Germinal center (tissue), 1 donor: ENCODE results near the gene CCDC50.
A peak's percentile ranks its signal among the peaks of the same experiment; 100 is the strongest.

Experiments used
- DNase-seq: peaks from one replicate; pipeline ENCODE4 v3.0.0; 2012; ENCODE audit warnings: mixed read lengths, low spot score

CCDC50 gene

DNA sequence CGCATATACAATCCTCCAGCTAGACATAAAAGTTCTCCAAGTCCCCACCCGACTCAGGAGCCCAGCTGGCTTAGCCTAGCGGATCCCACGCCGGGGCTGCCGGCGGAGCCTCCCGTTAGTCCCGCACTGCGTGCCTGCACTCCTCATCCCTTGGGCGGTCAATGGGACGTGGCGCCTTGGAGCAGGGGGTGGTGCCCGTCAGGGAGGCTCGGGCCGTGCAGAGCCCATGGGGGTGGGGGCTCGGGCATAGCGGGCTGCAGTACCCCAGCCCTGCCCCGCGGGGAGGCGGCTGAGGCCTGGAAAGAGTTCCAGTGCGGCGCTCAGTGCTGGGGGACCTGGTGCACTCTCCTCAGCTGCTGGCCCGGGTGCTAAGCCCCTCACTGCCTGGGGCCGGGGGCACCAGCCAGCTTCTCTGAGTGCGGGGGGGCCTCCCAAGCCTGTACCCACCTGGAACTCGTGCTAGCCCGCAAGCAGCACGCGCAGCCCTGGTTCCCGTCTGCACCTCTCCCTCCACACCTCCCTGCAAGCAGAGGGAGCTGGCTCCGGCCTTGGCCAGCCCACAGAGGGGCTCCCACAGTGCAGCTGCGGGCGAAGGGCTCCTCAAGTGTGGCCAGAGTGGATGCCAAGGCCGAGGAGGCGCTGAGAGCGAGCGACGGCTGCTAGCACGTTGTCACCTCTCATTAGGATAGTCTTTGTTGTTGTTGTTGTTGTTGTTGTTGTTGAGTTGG is 12.2 kb upstream of the CCDC50 start:
- no peak for DNase-seq

DNA sequence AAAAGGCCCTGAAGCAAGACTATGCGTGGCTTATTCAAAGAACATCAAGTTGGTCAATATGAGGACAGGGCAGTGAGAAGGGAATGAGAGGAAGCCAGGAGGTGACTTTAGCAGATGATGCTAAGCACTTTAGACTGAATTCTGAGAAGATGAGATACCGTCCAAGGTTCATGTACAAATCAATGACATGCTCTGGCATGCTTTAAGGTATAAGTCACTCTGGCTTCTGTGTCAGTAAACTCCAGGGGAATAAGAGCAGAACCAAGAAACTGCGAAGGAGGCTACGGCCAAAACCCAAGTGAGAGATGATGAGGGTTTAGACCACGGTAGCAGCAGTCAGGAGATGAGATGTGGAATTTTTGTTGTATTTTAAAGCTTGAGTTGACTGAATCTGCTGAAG is 8.9 kb upstream of the CCDC50 start:
- DNase-seq: no peak

DNA sequence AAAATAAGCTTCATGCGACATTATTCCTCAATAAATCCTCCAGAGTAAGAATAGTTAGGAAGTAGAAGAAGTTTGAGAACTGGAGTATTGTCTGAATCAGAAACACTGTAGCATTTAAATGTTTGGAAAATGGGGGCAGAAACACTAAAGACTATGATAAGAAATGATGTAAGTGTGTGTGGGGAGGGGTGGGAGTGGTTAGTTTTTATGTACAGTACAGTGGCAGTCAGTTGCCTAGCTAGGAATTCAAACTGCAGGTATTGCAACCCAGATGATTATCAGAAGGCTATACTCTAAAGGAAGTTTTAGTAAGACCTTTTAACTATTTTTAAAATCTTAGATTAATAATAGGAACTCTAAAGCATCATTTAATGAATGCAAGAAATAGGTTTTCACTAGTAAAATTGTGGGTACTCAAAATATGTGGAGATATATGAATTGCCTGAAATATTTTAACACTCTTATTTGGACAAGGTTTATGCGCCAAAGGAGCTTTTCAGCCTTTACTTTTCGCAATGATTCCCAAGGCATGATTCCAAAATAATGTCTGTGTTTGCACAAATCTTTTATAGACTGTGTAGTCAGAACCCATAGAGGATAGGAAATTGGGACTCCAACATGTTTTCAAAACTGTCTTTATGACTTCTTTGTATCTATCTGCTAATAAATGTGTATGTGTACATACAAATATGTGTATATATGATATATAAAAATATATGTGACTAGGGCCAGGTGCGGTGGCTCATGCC is 8.0 kb upstream of the CCDC50 start:
- no peak for DNase-seq

DNA sequence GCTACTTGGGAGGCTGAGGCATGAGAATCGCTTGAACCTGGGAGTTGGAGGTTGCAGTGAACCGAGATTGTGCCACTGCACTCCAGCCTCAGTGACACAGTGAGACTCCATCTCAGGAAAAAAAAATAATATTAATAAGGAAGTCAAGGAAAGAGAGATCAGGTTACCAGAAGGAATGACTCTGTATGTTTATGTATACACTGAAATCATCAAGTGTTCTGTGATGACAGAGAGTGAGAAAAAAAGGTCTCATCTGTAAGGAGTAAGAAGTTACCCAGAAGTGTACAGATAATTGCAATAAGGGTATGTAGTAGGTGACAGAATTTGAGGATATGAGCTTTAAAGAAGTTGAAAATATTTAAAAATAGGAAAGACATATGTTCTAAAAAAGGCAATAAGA is 4.3 kb upstream of the CCDC50 start:
- no peak for DNase-seq

DNA sequence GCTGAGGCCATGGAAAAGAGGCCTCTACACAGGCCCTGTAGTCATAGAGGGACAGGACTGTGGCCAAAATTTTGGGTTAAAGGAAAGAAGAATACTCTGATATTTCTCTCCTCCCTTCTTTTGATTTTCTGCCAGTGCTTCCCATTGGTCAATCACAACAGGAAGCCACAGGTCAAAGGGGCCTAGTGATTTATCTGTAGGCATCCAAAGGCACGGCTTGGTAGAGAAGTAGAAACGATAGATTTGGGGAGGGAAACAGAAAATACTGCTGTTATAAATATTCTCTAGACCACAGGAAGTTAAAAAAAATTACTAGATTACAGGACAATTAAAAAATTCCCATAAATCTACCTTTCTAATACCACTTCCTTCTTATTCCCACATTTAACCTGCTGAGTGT is 1.7 kb upstream of the CCDC50 start:
- DNase-seq: no peak

DNA sequence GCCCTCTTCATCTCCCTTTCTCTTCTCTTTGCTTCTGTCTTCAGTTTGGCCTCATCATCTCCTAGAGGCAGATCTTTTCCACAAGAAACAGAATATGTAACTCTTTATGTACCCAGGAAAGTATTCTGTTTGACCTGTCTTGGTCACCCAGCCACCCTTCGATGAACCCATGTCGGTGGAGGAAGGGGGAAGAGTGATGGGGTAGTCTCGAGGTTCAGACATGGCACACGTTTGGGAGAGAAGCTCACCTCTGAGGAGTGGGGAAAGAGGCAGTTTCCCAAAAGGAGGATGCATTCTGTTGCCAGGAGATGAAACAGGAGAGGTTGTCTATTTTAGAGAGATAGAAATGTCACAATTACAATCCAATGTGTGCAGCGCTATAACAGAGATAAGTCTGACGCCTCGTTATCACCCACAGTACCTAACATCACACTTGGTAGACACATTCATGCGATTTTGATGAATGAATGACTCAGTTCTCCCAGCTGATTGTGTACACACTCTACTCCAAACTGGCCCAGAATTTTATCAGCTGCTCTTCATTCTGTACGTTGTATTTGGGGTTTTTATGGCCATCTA is 722 bp upstream of the CCDC50 start:
- DNase-seq: peak; percentile 7

DNA sequence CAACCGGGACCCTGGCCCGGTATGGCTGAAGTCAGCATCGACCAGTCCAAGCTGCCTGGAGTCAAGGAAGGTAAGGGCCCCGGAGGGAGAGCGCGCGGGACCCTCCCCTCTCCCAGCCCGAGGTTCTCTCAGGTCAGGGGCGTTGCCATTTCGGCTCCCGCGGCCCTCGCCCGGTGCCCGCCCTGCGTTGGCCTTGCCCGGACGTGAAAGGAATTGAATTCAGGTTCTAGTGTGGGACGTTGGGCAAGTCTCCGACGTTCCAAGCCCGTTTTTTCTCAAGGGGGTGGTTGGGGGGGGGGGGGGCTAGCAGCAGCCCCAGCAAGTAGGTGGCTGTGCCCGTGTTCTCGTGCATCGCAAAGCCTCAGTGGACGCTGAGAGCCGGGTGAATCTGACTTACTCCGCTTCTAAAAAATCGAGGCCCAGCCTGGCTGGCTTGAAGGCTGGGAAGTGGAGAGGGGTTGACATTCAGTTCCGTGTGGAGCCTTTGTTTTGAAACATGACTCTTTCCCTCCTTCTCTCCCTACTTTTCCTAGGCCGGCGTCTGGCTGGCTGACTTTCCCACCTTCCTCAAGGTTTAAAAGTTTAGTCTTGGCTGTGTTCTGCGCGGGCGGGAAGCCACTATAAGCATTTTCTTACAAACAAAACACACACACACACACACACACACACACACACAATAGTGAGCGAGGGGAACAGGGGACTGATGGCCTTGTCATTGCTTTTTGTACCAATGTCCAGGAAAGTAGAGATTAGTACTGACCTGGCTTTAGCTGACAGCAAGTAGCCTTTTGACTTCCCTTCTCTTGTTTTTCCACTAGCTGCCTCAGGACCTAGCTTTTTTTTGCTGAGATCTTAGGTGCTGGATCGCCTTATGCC is 698 bp downstream of the CCDC50 start, which contains the start of gene UTS2B:
Gene UTS2B, minus strand, starts transcription at position 873 of the 876 bp plus-strand sequence. CDS start 48,337 bp downstream, outside the sequence.
- peak; percentile 32 for DNase-seq

DNA sequence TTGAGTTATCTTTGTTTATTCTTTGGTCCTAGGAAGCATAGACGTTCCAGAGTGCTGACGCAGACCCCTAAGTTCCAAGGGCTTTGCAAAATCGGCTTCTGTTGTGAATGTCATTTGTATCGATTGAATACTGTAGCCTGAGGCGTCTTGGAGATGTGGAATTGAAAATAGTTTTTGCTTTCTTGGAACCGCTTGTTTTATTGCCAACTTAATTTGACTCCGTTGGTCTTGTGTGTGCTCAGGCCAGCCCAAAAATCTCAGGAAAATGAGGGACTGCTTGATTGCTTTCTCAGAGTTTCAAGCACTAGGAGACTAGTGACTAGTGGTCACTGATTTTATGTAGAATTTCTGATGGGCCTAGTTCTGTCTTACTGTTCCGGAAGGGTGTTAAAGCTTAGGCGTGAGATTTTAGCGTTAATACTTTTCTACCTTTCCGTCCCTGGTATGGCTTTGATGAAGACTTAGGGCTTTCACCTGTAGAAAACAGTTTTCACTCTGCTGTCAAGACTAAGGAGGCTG is 1.4 kb downstream of the CCDC50 start:
- no peak for DNase-seq

DNA sequence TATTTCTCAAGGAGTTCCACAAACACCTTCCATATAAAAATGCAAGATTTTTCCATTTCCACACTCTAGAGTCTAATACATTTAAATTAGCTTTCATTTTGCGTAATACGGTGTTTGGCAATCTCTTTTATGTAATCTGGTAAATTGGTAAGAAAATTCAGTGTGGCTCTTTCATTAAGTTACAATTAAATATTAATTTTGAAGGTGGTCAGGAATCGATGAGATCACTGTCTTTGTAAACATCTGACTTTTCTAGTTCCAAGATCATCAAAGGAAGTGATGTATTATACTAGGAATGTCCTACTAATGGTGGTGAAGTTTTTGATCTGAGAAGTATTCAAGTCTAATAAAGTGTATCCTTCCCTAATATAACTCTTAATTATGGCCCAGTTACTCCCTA is 2.2 kb downstream of the CCDC50 start:
- DNase-seq: no peak

DNA sequence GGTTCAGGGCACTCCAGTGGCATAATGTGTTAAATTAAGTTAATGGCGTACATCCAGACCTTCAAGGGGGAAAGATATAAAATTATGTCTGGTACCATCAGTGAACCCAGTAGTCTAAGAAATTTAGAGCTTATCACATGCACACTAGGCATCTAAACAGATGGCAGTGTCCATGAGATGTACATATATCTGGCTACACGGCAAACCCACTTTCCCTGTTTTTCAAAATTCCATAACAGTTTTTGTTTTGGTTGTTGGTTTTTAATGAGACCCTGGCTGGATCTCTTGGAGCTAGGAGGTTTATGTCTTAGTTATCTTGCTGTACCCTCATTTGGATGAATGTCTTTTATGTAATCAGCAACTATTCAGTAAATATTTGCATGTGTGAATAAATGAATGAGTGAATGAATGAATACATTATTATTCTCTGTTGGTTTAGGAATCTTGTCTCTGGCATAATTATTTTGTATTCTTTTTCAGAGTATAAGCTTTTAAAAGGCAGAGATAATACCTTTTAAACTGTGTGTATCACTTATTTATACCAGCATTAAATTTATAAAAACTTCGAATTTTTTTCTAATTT is 4.2 kb downstream of the CCDC50 start:
- DNase-seq: no peak

DNA sequence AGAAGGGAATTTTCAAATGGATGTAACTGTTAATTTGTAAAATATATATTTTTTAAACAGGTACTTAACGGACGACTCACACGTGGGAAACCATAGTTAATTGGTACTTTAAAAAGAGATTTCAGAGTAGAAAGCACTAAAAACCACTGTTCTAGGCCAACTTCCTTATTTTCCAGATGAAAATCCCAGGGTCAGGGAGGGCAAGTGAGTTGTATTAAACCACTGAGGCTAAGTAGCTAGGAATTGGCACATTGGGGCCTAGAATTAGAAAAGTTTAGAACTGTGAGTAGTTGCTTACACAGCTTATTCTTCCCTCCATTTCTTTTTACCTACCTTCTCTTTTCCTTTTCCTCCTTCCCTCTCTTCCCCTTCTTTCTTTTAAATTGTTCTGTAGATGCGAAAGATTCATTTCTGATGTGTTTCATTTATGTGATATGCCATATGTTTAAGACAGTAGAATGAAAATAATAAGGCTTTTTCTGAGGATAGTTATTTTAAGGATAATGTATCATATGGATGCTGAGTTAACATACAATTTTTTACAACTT is 5.2 kb downstream of the CCDC50 start:
- DNase-seq: no peak

DNA sequence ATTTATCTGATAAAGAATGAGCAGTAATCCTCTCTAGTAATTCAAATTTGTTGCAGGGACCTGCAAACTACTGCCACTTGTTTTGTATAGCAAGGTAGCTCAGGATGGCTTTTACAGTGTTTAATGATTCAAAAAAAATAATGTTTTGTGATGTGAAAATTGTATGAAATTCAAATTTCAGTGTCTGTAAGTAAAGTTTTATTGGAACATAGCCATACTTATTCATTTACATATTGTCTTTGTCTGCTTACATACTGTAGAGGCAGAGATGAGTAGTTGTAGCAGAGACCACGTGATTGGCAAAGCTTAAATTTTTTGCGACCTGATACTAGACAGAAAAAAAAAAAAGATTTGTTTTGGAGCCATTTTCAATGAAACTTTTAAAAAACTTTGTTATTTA is 7.6 kb downstream of the CCDC50 start:
- no peak for DNase-seq

DNA sequence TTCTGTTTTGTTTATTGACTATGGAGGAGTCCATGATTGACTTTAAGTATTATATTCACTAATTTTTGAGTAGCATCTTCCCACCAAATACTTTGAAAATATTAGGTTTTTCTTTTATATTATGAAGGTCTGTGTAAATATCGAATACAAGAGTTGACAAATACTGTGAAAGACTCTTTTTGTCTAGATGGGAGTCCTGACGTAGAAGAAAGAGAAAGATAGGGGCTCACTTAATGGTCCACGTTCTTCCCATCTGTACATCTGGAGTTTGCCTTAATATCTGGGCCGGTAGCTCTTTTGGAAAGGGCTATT is 8.9 kb downstream of the CCDC50 start:
- DNase-seq: no peak

DNA sequence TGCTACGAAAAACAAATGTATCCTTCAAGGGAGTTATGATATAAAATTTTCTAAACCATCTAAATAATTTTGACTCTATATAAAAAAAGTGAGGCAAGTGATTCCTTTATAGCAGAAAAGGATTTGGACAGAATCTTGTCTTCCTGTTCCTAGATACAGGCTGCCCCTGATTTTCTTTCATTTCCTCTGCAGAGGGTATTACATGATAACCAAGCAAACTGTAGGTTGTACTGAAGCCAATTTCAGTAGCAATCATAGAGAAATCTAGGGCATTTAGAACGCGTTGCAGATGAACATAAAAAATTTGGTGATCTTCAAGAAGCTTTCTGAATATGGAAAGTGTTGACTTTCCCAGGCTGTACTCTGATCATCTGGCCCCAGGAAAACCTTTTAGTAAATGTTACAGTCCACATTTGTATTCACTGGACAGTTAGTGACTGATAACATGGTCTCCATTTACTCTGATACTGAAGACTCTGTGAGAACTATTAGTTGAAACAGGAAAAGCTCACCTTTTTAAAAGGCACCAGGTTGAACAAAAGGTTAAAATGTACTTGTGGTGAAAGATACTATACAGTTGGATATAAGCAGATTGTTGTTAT is 10.2 kb downstream of the CCDC50 start:
- DNase-seq: no peak

DNA sequence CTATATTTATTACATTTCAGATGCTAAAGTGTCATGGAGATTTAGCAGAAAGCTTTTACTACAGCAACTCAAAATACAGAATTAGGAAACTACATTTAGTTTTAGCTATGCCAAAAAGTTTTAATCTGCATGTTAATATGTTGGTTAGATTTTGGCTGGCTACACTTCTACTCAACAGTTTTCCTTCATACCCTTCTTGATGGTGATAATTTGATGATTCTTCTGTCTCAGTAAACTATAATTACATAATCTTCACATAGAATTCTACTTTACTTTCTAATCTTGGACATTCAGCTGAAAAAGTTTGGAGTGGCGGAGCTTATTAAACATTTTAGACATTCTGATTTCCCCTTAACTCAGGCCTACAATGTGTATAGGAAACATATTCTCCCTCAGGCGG is 11.2 kb downstream of the CCDC50 start:
- no peak for DNase-seq

DNA sequence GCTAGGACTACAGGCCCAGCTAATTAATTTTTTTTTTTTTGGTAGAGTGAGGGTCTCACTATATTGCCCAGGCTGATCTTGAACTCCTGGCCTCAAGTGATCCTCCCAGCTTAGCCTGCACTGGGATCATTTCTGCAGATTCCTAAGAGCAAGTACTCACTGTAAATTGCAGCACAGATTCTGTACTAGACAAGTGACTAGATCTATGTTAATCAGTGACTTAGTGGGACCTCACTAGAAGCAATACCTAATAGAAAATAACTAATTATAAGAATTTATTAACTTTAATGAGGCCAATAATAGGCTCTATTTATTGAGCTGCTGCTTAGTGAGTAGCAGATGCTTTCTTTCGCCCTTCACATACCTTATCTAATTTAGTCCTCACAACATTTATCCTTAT is 11.8 kb downstream of the CCDC50 start:
- no peak for DNase-seq

DNA sequence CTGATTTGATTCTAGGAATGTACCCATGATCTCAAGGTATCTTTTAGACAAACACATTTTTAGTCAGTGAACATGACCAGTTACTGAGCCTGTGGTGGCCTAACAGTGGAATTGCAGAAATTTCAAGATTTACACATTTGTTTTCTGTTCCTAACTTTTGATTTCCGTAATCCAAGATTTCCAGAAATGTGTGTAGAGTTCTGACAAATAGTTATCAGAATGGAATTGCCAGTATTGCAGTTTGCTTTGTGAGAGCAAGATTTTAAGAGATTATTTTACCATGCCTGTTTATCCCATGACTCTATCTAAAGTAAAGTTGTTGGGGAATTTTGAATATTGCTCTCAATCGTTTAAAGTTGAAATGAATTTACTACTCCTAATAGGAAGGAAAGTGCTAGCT is 12.8 kb downstream of the CCDC50 start:
- DNase-seq: no peak

DNA sequence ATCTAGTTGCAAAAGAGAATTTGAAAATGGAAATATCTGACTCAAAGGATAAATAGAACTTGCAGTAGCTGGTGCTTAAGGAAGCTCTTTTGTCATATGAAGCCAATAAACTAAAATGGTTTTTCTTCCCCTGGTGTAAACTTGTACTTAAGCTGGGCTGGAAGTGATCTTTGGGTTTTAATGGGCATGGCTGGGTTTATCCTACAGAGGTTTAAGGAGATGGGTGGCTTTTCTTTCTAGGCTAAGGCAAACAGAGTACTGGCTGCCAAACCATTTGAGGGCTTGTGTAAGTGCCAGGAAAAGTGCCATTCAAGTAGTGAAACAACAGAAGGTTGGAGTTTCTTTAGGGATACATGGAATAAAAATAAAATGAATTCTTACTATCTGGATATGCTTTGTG is 13.2 kb downstream of the CCDC50 start:
- no peak for DNase-seq

DNA sequence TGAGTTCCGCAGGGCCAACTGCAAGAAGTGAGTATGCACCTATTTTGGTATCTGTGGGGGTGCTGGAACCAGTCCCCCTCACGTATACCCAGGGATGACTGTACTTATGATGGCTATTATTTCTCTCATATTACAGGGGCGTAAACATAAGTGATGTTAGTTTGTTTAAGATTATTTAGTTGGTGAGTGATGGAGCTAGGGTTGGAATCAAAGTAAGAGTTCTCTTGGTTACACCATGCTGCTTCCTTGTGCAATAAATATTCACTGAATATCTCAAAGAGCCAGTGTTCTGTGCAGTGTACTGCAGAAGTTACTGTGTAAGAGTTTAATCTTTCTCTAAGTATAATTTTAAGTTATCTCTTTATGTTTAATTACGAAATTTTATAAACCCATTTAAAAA is 13.9 kb downstream of the CCDC50 start:
- no peak for DNase-seq

DNA sequence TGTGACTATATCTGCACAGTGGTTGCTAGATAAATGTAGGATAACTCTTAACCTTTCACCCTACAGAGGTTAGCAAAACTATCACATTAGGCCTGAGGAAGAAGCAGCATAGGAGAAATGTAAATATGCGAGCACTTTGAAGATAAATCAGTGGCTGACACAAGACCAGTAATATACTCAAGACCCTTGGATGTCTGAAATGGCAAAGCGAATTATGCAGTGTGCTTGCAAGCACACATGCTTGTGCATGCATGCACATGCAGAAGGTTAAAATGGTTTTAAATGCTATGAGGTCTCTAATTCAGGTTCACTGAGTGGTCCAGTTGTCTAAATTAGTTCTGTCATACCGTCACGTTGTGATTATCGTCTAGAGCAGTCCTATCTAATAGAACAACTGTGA is 14.7 kb downstream of the CCDC50 start:
- DNase-seq: no peak

DNA sequence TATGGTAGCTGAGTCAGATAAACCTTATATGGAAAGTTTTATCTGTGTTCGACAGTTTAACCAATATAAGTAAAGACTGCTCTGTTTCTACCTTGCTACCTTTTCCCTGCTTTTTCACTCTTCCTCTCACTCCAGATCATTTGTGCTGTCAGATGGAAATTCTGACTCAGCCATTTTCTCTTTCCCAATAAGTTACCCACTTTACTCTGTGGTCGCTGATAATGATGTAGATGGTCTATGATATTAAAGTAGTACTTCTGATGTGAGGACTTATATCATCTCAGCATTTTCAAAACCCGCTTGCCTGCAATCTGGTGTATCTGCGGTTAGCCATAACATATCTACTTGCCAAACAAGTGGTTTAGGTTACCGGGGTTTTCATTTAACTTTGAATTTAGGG is 16.1 kb downstream of the CCDC50 start:
- DNase-seq: no peak
